Cardiac muscle cell (in vitro differentiated cells and primary cell): Measurements from ENCODE around the gene C5orf63. TPM values are rescaled to one million over a fixed set of nuclear protein-coding genes. Genes with fewer than 3 reads are reported as not detected.

ENCODE experiments used
- DNase-seq, 2 donors: peaks; one replicate each; pipeline versions ENCODE4 v3.0.0 to v3.0.0-alpha.2; 2010 to 2017; ENCODE audit warnings: low read depth in 1 of 2, low spot score in 1 of 2
- H3K27ac ChIP-seq: fragments of 200-600 bp; sonication (generic); 2 replicates; pipeline ENCODE4 v1.5.1; 2016
- H3K27me3 ChIP-seq: fragments of 200-600 bp; sonication (generic); 2 replicates; pipeline ENCODE4 v1.6.0; 2016; ENCODE audit warnings: control low read depth
- H3K36me3 ChIP-seq: fragments of 200-600 bp; sonication (generic); 2 replicates; pipeline ENCODE4 v1.5.1; 2016; ENCODE audit warnings: control low read depth
- H3K4me1 ChIP-seq: fragments of 200-600 bp; sonication (generic); 2 replicates; pipeline ENCODE4 v1.8.1; 2017; ENCODE audit warnings: low read depth, mild to moderate bottlenecking, mixed run types
- H3K4me3 ChIP-seq: fragments of 200-600 bp; sonication (generic); 2 replicates; pipeline ENCODE4 v1.5.1; 2016; ENCODE audit warnings: mild to moderate bottlenecking
- H3K9me3 ChIP-seq: fragments of 200-600 bp; sonication (generic); 2 replicates; pipeline ENCODE4 v1.5.1; 2017; ENCODE audit warnings: low read depth, mild to moderate bottlenecking, control low read depth
- CTCF ChIP-seq: IDR thresholded peaks from 2 replicates; pipeline ENCODE4 v1.5.1; 2012; ENCODE audit warnings: low read depth, mild to moderate bottlenecking, low read length
- polyA plus RNA-seq: library from polyadenylated mRNA; unstranded; fragments of >200 nt; fragmentation: Nextera tagmentation; extraction: Ambion mirVana; gene quantifications from 2 replicates; pipeline ENCODE4 v1.2.1, GENCODE V29; 2016
- total RNA-seq: library from RNA; depleted of rRNA; stranded (reverse); fragments of >200 nt; gene quantifications from 2 replicates; pipeline ENCODE4 v1.2.3, GENCODE V29; 2016

Gene C5orf63
- total and polyA plus RNA-seq, 2 experiments from 2014 or later, result 0.06 to 1.6 TPM

DNA sequence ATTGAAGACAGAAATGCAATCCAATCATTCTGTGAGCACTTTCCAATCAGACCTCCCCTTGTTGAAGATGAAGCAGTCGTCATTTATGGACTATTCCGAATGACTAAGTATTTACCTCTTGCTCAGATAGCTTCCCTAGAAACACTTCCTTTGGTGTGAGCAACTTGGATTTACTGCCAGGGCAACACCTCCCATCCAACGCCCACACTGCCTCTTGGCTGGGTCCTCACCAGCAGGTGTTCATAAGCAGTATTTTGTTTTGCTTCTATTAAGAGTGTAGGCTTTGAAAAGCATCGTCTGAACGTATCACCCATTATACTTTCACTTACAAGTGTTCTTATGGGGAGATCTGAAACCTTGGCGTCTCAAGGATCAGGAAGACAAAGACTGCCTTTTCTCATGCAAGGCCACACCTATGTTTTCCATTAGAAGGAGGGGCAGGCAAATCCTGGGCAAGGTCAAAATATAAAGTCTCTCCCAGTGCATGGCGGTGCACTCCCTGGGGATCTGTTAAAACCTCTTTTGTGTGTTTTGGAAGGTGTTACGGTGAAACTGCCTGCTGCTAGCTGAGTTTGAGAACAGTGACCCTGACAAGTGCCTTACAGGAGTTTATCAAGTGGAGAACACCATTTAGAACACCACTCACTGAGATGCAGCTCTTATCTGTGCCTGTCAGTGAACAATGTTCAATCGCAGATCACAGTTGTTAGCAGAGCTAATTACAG, 32.3 kb downstream of the C5orf63 start:
- H3K9me3 ChIP-seq, result no peaks in the 10 kb centered on the region
- no peaks in the 10 kb centered on the region for H3K27me3 ChIP-seq
- H3K36me3 ChIP-seq, result no peaks in the 10 kb centered on the region
- H3K27ac ChIP-seq, result peak overlapping the region; percentile 60
- DNase-seq, result peak; percentile 32 to 65
- TF ChIP-seq CTCF, result no peak
- peaks cover 37% of the 10 kb centered on the region for H3K4me1 ChIP-seq
- no peak overlapping the region for H3K4me3 ChIP-seq

DNA sequence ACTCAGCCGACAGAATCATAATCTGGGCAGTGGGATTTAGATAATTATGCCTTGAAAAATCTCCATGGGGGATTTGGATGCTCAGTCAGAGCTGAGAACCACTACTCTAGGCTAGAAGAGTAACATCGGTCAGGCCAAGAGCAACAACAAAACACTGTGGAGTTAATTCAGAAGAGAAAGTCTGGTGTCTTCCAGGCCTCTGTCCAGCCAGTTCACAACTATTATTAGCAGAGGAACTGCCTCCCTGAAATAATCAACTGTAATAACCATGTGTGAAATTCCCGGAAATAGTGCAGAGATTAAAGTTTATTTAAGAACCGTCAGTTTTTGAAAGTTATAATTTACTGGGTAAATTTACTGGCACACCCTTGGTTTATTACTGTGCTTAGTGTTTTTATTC, 34.8 kb downstream of the C5orf63 start:
- Histone ChIP-seq H3K36me3 (no peaks in the 10 kb centered on the region), H3K4me1 (peaks cover 35% of the 10 kb centered on the region), H3K27ac (no peak overlapping the region), H3K9me3 (no peaks in the 10 kb centered on the region), H3K27me3 (peaks cover 9% of the 10 kb centered on the region), H3K4me3 (no peak overlapping the region)
- peak in 1 of 2 donors; percentile 21 for DNase-seq
- no peak for TF ChIP-seq CTCF

DNA sequence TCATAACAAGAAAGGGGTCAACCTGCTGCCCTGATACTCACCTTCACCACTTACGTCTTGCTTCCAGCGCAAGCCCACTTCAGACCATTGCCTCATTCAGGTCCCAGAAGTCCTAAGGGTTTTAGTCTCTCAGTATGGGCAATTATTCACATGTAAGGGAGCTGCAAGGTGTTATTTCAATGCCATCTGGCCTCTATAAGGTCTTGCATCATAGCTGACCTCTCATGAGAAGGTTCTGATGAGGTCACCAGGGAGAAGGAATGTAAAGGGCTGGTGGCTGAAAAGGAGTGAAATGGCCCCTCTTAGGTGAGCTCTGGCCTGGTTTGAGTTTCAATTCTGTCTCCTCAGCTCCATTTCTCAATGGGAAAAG, 41.5 kb downstream of the C5orf63 start:
- no peak for DNase-seq
- Histone ChIP-seq H3K36me3 (no peaks in the 10 kb centered on the region), H3K9me3 (no peaks in the 10 kb centered on the region), H3K27ac (no peak overlapping the region), H3K27me3 (peaks cover 19% of the 10 kb centered on the region), H3K4me3 (no peak overlapping the region), H3K4me1 (peaks cover 5% of the 10 kb centered on the region)
- TF ChIP-seq CTCF, result no peak

DNA sequence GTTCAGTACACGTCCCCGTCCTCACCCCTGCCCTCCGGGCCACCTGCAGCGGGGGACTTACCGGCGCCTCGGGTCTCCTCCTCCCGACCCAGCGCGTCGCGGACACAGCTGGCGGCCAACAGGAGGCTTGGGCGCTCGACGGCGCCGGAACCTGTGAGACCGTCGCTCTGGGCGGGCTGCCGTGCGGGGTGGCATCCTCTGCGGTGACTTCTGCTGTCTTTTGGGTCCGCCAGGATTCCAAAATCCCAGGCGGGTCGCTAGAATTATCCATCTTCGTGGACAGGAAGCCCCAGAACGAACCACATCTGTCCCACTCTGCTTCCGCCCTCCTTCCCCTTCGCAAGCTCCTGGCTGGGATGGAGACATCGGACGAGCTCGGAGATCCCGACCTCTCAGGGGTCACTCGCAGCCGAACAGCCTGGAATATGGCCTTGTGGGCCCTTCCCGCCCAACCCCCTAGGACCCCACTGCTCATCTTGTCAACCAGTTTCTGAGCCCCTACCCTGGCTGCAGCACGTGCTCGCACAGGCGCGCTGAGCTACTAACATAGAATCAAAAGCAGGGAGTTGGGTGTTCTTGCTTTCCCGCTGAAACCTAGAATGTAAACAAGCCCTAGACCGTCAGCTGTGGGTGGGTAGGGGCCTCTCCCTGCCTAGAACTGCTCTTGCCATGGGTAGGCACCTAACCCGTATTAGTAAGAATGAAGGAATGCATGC, 42.0 kb downstream of the C5orf63 start:
- peak overlapping the region; percentile 65 for H3K27ac ChIP-seq
- H3K4me1 ChIP-seq, result peaks cover 5% of the 10 kb centered on the region
- peaks cover 19% of the 10 kb centered on the region for H3K27me3 ChIP-seq
- peak in 1 of 2 donors; percentile 40 for DNase-seq
- peak overlapping the region; percentile 65 for H3K4me3 ChIP-seq
- H3K36me3 ChIP-seq, result no peaks in the 10 kb centered on the region
- no peak for TF ChIP-seq CTCF
- H3K9me3 ChIP-seq, result no peaks in the 10 kb centered on the region

GRCh38 chr5:127030259-127031146, 42.8 kb downstream of the C5orf63 start, which contains the start of gene MARCHF3:
MARCHF3 (minus strand) TSS chr5:127030558; CDS start chr5:126918171, 112,387 bp downstream.
- H3K36me3 ChIP-seq, result no peaks in the 10 kb centered on the region
- peaks cover 18% of the 10 kb centered on the region for H3K27me3 ChIP-seq
- DNase-seq, result peak; percentile 97 to 98
- no peaks in the 10 kb centered on the region for H3K9me3 ChIP-seq
- peaks cover 5% of the 10 kb centered on the region for H3K4me1 ChIP-seq
- peak within 1 kb of the TSS; percentile 65 for H3K4me3 ChIP-seq
- peak within 1 kb of the TSS; percentile 70 for H3K27ac ChIP-seq
- peak; percentile 29 for TF ChIP-seq CTCF
